Endothelial cell of umbilical vein (primary cell): ENCODE measurements around the gene ZNF330. TPM values are rescaled to one million over a fixed set of nuclear protein-coding genes. Genes with fewer than 3 reads are reported as not detected.

Experiments used
- BruUV-seq: library from RNA; stranded (reverse); fragments of 400-500 nt; replicated peaks from 2 replicates; lab custom pipeline; 2021; lab: Mats Ljungman, UMichigan
- CTCF ChIA-PET: fragments of 300-600, 350-600 bp; sonication (Branson Sonifier 250); formaldehyde crosslinking; loops from one replicate; lab custom pipeline; 2021; ENCODE audit warnings: antibody characterized with exemption, inconsistent platforms; lab: Charles Lee
- POLR2A ChIA-PET: fragments of 300-600, 350-600 bp; sonication (Branson Sonifier 250); formaldehyde crosslinking; loops from one replicate; lab custom pipeline; 2021; ENCODE audit warnings: antibody characterized with exemption, inconsistent platforms; lab: Charles Lee
- DNase-seq: peaks from one replicate; pipeline ENCODE4 v3.0.0-alpha.2; 2011; ENCODE audit warnings: low read depth, low spot score
- FAIRE-seq: peaks from 2 replicates; lab custom pipeline; 2011; peaks lifted over from hg19 to GRCh38; lab: Jason Lieb, UNC
- H2AFZ ChIP-seq: 2 replicates; pipeline ENCODE4 v1.6.0; 2012; ENCODE audit warnings: low read depth, low read length, control low read depth, inconsistent platforms
- H3K27ac ChIP-seq: 2 replicates; pipeline ENCODE4 v1.5.1; 2011; ENCODE audit warnings: low read depth, mild to moderate bottlenecking, control low read depth, low read length, moderate library complexity; ENCODE audit not compliant: insufficient read depth
- H3K27me3 ChIP-seq, 2 experiments: 2 replicates each; pipeline versions ENCODE4 v1.6.0 to v1.6.1; 2011; ENCODE audit warnings: low read length in 2 of 2, mixed read lengths in 1 of 2; ENCODE audit not compliant: control insufficient read depth in 2 of 2, insufficient read depth in 2 of 2
- H3K36me3 ChIP-seq, 2 experiments: 2 replicates in 1 of 2; 3 replicates in 1 of 2; pipeline ENCODE4 v1.5.1; 2011; ENCODE audit warnings: low read length in 2 of 2, mild to moderate bottlenecking in 1 of 2, moderate library complexity in 1 of 2; ENCODE audit not compliant: control insufficient read depth in 2 of 2, insufficient read depth in 2 of 2; ENCODE audit errors: extremely low read depth in 1 of 2
- H3K4me1 ChIP-seq: 3 replicates; pipeline ENCODE4 v1.5.1; 2011; ENCODE audit warnings: mild to moderate bottlenecking, low read length; ENCODE audit not compliant: control insufficient read depth, insufficient read depth; ENCODE audit errors: extremely low read depth
- H3K4me2 ChIP-seq: 2 replicates; pipeline ENCODE4 v1.6.1; 2011; ENCODE audit warnings: low read length, control low read depth, mixed read lengths; ENCODE audit not compliant: insufficient read depth
- H3K4me3 ChIP-seq, 3 experiments: fragments of 200-600 bp in 1 of 3; sonication (generic), shearing (Covaris generic) in 1 of 3; replicated peaks in 1 of 3; 2 replicates each; pipeline ENCODE4 v1.5.1; 2011 to 2016; ENCODE audit warnings: control low read depth in 3 of 3, low read length in 3 of 3, mild to moderate bottlenecking in 2 of 3, inconsistent platforms in 1 of 3, low read depth in 1 of 3, moderate library complexity in 1 of 3; ENCODE audit not compliant: insufficient read depth in 1 of 3
- H3K79me2 ChIP-seq: 2 replicates; pipeline ENCODE4 v1.6.0; 2012; ENCODE audit warnings: low read length, inconsistent platforms; ENCODE audit not compliant: control insufficient read depth, insufficient read depth
- H3K9ac ChIP-seq: replicated peaks from 2 replicates; pipeline ENCODE3; 2011; ENCODE audit warnings: low read length, control low read depth; ENCODE audit not compliant: insufficient read depth; ENCODE audit errors: extremely low read depth
- H3K9me1 ChIP-seq: replicated peaks from 3 replicates; pipeline ENCODE4 v1.6.0; 2011; ENCODE audit warnings: mild to moderate bottlenecking, low read length; ENCODE audit not compliant: control insufficient read depth, insufficient read depth; ENCODE audit errors: extremely low read depth
- H3K9me3 ChIP-seq: replicated peaks from 2 replicates; pipeline ENCODE4 v1.5.1; 2012; ENCODE audit warnings: low read length, inconsistent platforms; ENCODE audit not compliant: control insufficient read depth, insufficient read depth
- H4K20me1 ChIP-seq: replicated peaks from 2 replicates; pipeline ENCODE3; 2011; ENCODE audit warnings: mild to moderate bottlenecking, low read length; ENCODE audit not compliant: control insufficient read depth, insufficient read depth; ENCODE audit errors: extremely low read depth
- EZH2 ChIP-seq: IDR thresholded peaks from 2 replicates; pipeline ENCODE4 v1.6.1; 2012; ENCODE audit warnings: borderline replicate concordance, low read depth, mild to moderate bottlenecking, moderate library complexity, low read length, inconsistent platforms; ENCODE audit not compliant: severe bottlenecking
- FOS ChIP-seq: IDR thresholded peaks from 2 replicates; pipeline ENCODE4 v1.6.1; 2011; ENCODE audit warnings: mild to moderate bottlenecking, low read length, moderate library complexity, borderline replicate concordance; ENCODE audit not compliant: insufficient read depth
- GATA2 ChIP-seq: IDR thresholded peaks from 2 replicates; pipeline ENCODE4 v1.7.0; 2011; ENCODE audit warnings: low read depth, mild to moderate bottlenecking, moderate library complexity, mixed read lengths, low read length; ENCODE audit not compliant: insufficient read length, insufficient read depth
- JUN ChIP-seq: IDR thresholded peaks from 2 replicates; pipeline ENCODE4 v1.6.1; 2011; ENCODE audit warnings: borderline replicate concordance, low read depth; ENCODE audit not compliant: insufficient read length, insufficient read depth
- MYC ChIP-seq: IDR thresholded peaks from one replicate; pipeline ENCODE4 v1.6.1; 2011; ENCODE audit warnings: mild to moderate bottlenecking, low read depth, low read length
- POLR2A ChIP-seq: IDR thresholded peaks from 2 replicates; pipeline ENCODE4 v1.6.1; 2012; ENCODE audit warnings: low read depth, mild to moderate bottlenecking, control low read depth, low read length
- POLR2AphosphoS5 ChIP-seq: IDR thresholded peaks from 2 replicates; pipeline ENCODE4 v1.6.1; 2012; ENCODE audit warnings: low read depth, mild to moderate bottlenecking, control low read depth, low read length, moderate library complexity; ENCODE audit not compliant: insufficient read depth
- dilution Hi-C: fragments of 300-500 bp; cut with MboI; formaldehyde crosslinking; loops from one replicate; pipeline ENCODE4 v1.15.0; 2019; ENCODE audit warnings: low sequenced_read_pairs; ENCODE audit not compliant: extremely low pct_ligation_motif_present
- intact Hi-C: fragments of 100-400 bp; cut with micrococcal nuclease; formaldehyde crosslinking; loops from one replicate; pipeline ENCODE4 v1.10.0; 2022
- polyA plus RNA-seq, 4 experiments: library from polyadenylated mRNA; depleted of rRNA in 3 of 4; stranded (reverse) in 3 of 4; unstranded in 1 of 4; fragments of >200 nt; gene quantifications; 2 replicates each; pipeline versions ENCODE4 v1.2.1 to v1.2.3, GENCODE V29; 2011 to 2012; ENCODE audit warnings: missing spikeins in 1 of 4
- total RNA-seq: library from RNA; stranded (reverse); gene quantifications from 2 replicates; pipeline ENCODE4 v1.2.3, GENCODE V29; 2021
- TF ChIP-seq, protein P1 (sequence below), 2 donors: IDR thresholded peaks; 1 replicate in 1 of 2; 2 replicates in 1 of 2; pipeline ENCODE4 v1.5.1; 2011; ENCODE audit warnings: low read length in 2 of 2, mild to moderate bottlenecking in 2 of 2, moderate library complexity in 2 of 2, control low read depth in 1 of 2, inconsistent platforms in 1 of 2, low read depth in 1 of 2; ENCODE audit not compliant: insufficient read depth in 1 of 2; ENCODE audit errors: extremely low read depth in 1 of 2
- TF ChIP-seq, protein P2 (sequence below): IDR thresholded peaks from 2 replicates; pipeline ENCODE4 v1.6.1; 2011; ENCODE audit not compliant: insufficient read depth, insufficient read length

Gene ZNF330
- total and polyA plus RNA-seq, 2 donors (not counting 3 experiments of a cell fraction or from before 2014, with no cell fraction given): 15.5 to 31.0 TPM

DNA sequence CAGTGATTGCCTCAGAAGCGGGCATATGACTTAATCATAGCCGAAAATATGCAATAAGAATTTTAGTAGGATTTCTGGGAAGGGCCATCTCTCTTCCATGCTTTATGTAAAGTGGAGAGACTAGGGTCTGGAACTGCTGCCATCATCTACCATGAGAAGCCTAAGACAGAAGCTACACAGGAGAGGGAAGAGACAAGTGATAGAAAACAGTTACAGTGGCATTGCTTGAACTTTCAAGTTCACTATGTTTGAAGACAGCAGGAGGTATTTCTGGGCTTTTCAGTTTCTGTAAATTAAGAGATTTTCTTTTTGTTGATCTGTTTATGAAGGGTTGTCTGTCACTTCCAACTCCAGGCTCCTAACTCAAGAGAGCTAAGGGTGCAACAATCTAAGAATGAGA is 62.5 kb downstream of the ZNF330 start:
- ChIA-PET CTCF (interaction anchor here (0.5 kb wide), 1 partner anchor 1569 kb away, joined by 4 read pairs; no protein-coding TSS in a partner anchor), POLR2A (no interaction called here)
- FAIRE-seq (no peak), DNase-seq (no peak)
- Histone ChIP-seq H4K20me1 (no peaks in the 10 kb centered on the region), H3K4me3 (no peak overlapping the region), H3K27ac (no peak overlapping the region), H2AFZ (no peak overlapping the region), H3K36me3 (no peaks in the 10 kb centered on the region), H3K9me1 (no peaks in the 10 kb centered on the region), H3K4me2 (no peak overlapping the region), H3K27me3 (no peaks in the 10 kb centered on the region), H3K79me2 (no peaks in the 10 kb centered on the region), H3K9me3 (no peaks in the 10 kb centered on the region), H3K9ac (no peak overlapping the region), H3K4me1 (no peaks in the 10 kb centered on the region)
- BruUV-seq: no TSS peak
- intact Hi-C loops (no loop called here), dilution Hi-C loops (no loop called here)
- TF ChIP-seq, protein P1, sequence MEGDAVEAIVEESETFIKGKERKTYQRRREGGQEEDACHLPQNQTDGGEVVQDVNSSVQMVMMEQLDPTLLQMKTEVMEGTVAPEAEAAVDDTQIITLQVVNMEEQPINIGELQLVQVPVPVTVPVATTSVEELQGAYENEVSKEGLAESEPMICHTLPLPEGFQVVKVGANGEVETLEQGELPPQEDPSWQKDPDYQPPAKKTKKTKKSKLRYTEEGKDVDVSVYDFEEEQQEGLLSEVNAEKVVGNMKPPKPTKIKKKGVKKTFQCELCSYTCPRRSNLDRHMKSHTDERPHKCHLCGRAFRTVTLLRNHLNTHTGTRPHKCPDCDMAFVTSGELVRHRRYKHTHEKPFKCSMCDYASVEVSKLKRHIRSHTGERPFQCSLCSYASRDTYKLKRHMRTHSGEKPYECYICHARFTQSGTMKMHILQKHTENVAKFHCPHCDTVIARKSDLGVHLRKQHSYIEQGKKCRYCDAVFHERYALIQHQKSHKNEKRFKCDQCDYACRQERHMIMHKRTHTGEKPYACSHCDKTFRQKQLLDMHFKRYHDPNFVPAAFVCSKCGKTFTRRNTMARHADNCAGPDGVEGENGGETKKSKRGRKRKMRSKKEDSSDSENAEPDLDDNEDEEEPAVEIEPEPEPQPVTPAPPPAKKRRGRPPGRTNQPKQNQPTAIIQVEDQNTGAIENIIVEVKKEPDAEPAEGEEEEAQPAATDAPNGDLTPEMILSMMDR (IDR thresholded peaks at IDR 0.05; ENCODE audit: extremely low read depth in 1 of 2, insufficient read depth in 1 of 2, low read depth in 1 of 2, low read length in 2 of 2): no peak
- TF ChIP-seq EZH2 (no peak), MYC (no peak), JUN (no peak), POLR2A (no peak), POLR2AphosphoS5 (no peak), GATA2 (no peak), FOS (no peak)
- TF ChIP-seq, protein P2, sequence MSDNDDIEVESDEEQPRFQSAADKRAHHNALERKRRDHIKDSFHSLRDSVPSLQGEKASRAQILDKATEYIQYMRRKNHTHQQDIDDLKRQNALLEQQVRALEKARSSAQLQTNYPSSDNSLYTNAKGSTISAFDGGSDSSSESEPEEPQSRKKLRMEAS: no peak
